Measurements from ENCODE around the gene SLC12A5.

SLC12A5 gene

DNA sequence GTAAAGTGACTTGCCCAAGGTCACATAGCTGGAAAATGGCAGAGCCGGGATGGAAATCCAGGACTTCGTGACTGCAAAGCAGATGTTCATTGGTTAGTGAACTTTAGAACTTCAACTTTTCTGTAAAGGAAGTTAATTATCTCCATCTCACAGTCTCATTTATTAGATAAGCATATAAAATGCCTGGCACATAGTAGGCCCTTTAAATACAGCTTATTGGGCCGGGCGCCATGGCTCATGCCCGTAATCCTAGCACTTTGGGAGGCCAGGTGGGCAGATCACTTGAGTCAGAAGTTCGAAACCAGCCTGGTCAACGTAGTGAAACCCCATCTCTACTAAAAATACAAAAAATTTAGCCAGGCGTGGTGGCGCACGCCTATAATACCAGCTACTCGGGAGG is 22.1 kb upstream of the SLC12A5 start:
- no peak overlapping the region for H3K4me3 ChIP-seq (ENCODE audit: low read depth, low read length)
- TF ChIP-seq, protein P1, sequence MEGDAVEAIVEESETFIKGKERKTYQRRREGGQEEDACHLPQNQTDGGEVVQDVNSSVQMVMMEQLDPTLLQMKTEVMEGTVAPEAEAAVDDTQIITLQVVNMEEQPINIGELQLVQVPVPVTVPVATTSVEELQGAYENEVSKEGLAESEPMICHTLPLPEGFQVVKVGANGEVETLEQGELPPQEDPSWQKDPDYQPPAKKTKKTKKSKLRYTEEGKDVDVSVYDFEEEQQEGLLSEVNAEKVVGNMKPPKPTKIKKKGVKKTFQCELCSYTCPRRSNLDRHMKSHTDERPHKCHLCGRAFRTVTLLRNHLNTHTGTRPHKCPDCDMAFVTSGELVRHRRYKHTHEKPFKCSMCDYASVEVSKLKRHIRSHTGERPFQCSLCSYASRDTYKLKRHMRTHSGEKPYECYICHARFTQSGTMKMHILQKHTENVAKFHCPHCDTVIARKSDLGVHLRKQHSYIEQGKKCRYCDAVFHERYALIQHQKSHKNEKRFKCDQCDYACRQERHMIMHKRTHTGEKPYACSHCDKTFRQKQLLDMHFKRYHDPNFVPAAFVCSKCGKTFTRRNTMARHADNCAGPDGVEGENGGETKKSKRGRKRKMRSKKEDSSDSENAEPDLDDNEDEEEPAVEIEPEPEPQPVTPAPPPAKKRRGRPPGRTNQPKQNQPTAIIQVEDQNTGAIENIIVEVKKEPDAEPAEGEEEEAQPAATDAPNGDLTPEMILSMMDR (IDR thresholded peaks at IDR 0.05; ENCODE audit: low read depth, low read length, missing control alignments), result no peak
- no peak for DNase-seq (ENCODE audit: low read depth)

DNA sequence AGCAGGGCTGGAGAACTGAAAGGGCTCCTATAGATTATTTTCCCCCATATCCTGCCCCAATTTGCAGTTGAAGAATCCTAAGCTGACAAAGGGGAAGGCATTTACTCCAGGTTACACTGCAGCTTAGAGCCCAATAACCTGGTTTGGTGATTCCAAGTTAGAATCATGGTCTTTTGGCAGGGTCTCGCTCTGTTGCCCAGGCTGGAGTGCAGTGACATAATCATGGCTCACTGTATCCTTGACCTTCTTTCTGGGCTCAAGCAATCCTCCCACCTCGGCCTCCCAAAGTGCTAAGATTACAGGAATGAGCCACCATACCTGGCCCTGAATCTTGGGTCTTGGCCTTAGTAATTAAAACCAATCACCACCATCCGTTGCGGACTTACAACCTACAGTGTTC is 21.3 kb upstream of the SLC12A5 start:
- TF ChIP-seq, protein P1 (IDR thresholded peaks at IDR 0.05; ENCODE audit: low read depth, low read length, missing control alignments), result no peak
- no peak for DNase-seq (ENCODE audit: low read depth)
- H3K4me3 ChIP-seq (ENCODE audit: low read depth, low read length), result no peak overlapping the region

DNA sequence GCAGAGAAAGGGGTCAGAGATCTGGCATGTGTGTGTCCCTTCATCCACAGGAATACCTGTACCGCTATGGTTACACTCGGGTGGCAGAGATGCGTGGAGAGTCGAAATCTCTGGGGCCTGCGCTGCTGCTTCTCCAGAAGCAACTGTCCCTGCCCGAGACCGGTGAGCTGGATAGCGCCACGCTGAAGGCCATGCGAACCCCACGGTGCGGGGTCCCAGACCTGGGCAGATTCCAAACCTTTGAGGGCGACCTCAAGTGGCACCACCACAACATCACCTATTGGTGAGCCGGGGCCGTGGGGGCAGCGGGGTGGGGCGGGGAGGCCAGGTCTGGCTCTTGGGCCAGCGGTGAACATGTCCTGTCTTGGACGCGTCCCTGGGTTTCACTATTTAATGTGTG is 19.2 kb upstream of the SLC12A5 start:
- no peak for DNase-seq (ENCODE audit: low read depth)
- H3K4me3 ChIP-seq (ENCODE audit: low read depth, low read length), result no peak overlapping the region
- TF ChIP-seq, protein P1 (IDR thresholded peaks at IDR 0.05; ENCODE audit: low read depth, low read length, missing control alignments), result no peak

DNA sequence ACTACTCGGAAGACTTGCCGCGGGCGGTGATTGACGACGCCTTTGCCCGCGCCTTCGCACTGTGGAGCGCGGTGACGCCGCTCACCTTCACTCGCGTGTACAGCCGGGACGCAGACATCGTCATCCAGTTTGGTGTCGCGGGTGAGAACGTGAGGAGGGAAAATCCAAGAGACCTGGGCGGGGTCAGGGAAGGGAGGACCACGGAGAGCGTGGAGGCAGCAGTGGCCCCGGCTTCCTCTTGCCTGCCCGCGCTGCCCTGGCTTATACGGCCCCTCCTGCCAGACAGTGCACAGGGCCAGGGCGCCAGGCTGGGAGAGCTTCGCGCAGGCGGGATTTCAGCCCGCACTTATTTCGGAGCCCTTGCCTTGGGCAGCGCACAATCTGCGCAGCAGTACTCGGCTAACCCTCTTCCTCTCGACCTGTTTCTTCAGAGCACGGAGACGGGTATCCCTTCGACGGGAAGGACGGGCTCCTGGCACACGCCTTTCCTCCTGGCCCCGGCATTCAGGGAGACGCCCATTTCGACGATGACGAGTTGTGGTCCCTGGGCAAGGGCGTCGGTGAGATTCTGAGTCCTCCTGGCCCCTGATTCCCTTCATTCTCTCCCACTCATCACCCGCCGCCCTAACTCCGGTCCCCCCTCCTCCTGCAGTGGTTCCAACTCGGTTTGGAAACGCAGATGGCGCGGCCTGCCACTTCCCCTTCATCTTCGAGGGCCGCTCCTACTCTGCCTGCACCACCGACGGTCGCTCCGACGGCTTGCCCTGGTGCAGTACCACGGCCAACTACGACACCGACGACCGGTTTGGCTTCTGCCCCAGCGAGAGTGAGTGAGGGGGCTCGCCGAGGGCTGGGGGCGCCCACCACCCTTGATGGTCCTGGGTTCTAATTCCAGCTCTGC is 18.3 kb upstream of the SLC12A5 start:
- TF ChIP-seq, protein P1 (IDR thresholded peaks at IDR 0.05; ENCODE audit: low read depth, low read length, missing control alignments), result no peak
- H3K4me3 ChIP-seq (ENCODE audit: low read depth, low read length), result no peak overlapping the region
- no peak for DNase-seq (ENCODE audit: low read depth)

DNA sequence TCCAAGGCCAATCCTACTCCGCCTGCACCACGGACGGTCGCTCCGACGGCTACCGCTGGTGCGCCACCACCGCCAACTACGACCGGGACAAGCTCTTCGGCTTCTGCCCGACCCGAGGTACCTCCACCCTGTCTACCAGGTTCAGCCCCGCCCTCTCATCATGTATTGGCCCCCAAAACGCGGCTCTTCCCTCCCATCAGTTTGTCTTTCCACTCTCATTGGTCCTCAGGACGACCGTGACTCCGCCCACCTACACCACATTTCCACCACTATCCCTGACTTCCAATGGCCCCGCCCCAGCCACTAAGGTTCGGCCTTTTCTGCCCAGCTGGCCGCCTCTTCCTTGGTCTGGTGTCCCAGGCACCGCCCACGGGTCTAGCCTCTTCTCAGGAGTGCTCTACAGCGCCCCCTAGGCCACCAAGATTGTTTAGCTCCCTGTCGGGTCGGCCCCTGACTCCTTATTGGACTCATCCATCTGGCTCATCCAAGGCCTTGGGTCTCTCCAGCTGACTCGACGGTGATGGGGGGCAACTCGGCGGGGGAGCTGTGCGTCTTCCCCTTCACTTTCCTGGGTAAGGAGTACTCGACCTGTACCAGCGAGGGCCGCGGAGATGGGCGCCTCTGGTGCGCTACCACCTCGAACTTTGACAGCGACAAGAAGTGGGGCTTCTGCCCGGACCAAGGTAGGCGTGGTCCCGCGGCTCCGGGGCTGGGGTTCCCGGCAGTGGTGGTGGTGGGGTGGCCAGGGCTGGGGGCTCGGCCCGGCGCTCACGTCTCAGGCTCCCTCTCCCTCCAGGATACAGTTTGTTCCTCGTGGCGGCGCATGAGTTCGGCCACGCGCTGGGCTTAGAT is 17.2 kb upstream of the SLC12A5 start:
- no peak overlapping the region for H3K4me3 ChIP-seq (ENCODE audit: low read depth, low read length)
- TF ChIP-seq, protein P1 (IDR thresholded peaks at IDR 0.05; ENCODE audit: low read depth, low read length, missing control alignments), result peak; percentile 58
- DNase-seq (ENCODE audit: low read depth), result no peak

DNA sequence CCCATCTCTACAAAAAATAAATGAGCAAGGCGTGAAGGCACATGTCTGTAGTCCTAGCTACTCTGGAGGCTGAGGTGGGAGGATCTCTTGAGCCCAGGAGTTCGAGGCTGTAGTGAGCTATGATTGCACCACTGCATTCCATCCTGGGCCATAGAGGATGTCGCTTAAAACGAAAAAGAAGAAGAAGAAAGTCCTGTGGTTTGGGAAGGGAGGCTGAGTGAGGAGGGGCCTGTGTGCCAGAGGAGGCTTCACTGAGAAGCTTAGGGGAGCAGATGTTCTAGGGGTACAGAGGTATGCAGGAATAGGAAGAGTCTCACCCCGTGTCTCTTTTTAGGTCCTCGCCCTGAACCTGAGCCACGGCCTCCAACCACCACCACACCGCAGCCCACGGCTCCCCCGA is 16.1 kb upstream of the SLC12A5 start:
- TF ChIP-seq, protein P1 (IDR thresholded peaks at IDR 0.05; ENCODE audit: low read depth, low read length, missing control alignments), result no peak
- DNase-seq (ENCODE audit: low read depth), result no peak
- no peak overlapping the region for H3K4me3 ChIP-seq (ENCODE audit: low read depth, low read length)
